HG03135 (cell line): Measurements from ENCODE around the gene C11orf68.
"Not testable (repeated sequence)": the region's sequence is repeated elsewhere in the genome, so short reads cannot be mapped to it uniquely, and the experiment has no call there.

ENCODE experiments used
- ATAC-seq: cut with Tn5 transposase; IDR thresholded peaks from one replicate; pipeline ENCODE4 v1.9.1; 2021; ENCODE audit warnings: mild to moderate bottlenecking, moderate library complexity; ENCODE audit not compliant: unreplicated experiment

C11orf68 gene

GRCh38 chr11:65918211-65919140, at the start of gene C11orf68:
TSS of gene C11orf68 (minus strand) at chr11:65919062. CDS start at chr11:65919031, 31 bp downstream.
- ATAC-seq, result peak; percentile 51

GRCh38 chr11:65967329-65967934, 48.6 kb upstream of the C11orf68 start:
- no peak for ATAC-seq

- ATAC-seq, result no peak
These were observed 47.3 kb upstream of the C11orf68 start for GRCh38 chr11:65965986-65966762.

DNA sequence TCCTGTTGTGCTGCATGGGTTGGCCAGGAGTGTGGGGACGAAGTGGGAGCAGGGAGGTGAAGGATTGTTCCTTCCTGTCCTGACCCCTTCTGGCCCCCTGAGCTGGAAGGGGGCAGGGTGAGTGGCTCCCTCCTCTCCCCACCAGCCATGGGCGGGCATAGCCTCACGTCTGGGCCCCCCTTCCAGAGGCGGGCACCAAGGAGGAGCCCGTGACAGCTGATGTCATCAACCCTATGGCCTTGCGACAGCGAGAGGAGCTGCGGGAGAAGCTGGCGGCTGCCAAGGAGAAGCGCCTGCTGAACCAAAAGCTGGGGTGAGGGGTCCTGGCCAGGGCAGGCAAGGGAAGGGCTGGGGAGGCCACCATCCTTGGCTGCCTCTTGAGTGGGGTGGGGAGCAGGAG, 46.0 kb upstream of the C11orf68 start:
- ATAC-seq, result no peak

- no peak for ATAC-seq
These were observed 43.3 kb upstream of the C11orf68 start for GRCh38 chr11:65962141-65962564.

DNA sequence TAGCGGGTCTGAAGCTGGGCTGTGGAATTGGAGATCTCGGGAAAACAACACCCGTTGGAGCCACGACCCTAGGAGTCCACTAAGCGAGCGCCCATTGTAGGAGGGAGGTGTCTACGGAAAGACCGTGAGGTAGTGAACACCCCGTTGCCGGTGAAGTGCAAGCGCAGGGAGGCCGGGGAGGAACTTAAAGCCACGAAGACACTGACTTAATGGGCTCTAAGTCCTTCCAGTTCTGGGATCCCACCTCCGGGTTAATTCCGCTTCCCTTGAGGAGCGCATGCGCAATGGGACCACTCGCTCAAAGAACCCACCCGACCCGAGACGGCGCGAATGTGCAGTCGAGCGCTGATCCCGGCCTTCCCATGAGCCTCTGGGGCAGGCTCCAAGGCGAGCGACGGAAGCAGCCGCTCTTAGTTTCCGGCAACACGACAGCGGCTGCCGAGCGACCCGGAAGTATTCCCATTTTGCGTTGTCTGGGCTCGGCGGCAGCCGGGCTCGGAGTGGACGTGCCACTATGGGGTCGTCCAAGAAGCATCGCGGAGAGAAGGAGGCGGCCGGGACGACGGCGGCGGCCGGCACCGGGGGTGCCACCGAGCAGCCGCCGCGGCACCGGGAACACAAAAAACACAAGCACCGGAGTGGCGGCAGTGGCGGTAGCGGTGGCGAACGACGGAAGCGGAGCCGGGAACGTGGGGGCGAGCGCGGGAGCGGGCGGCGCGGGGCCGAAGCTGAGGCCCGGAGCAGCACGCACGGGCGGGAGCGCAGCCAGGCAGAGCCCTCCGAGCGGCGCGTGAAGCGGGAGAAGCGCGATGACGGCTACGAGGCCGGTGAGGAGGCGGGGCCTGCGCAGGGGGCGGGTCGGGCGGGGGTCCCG, 42.6 kb upstream of the C11orf68 start, which contains the start of gene SART1:
SART1 (plus strand) TSS at position 468 of the 874 bp plus-strand sequence; CDS start at position 515, 47 bp downstream.
- peak; percentile 74 for ATAC-seq

DNA sequence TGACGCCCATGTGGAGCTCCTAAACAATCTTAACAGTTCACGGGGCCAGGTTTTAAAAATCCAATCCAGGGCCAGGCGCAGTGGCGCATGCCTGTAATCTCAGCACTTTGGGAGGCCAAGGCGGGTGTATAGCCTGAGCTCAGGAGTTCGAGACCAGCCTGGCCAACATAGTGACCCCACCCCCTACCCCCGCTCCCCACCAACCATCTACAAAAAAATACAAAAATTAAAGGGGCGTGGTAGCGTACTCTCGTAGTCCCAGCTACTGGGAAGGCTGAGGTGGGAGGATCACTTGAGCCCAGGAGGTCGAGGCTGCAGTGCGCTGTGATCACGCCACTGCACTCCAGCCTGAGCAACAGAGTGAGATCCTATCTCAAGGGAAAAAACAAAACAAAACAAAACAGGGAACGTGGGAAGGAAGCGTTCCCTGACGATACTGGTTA, 42.0 kb upstream of the C11orf68 start:
- ATAC-seq, result no peak

- no peak for ATAC-seq
These were observed 40.0 kb upstream of the C11orf68 start for GRCh38 chr11:65958774-65959420.

DNA sequence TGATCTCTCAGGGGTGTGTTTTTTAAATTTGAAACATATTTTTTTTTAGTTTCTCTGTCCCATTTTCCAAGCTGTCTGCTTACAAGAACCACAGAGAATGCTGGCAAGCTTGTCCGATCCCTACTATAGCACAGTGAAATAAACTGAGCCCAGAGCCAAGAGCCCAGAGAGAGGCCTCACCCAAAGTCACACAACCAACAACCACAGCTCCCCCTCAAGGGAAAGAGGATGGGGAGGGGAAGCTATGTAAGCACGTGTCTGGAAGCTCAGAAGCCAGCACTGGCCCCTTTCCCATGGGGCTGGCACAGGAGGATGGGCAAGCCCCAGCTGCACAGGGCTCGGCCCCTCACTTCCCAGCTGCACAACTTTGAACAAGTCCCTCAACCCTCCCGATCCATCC, 39.4 kb upstream of the C11orf68 start:
- no peak for ATAC-seq

GRCh38 chr11:65954771-65955170, 35.9 kb upstream of the C11orf68 start:
- ATAC-seq, result no peak

GRCh38 chr11:65953471-65953870, 34.6 kb upstream of the C11orf68 start:
- no peak for ATAC-seq

DNA sequence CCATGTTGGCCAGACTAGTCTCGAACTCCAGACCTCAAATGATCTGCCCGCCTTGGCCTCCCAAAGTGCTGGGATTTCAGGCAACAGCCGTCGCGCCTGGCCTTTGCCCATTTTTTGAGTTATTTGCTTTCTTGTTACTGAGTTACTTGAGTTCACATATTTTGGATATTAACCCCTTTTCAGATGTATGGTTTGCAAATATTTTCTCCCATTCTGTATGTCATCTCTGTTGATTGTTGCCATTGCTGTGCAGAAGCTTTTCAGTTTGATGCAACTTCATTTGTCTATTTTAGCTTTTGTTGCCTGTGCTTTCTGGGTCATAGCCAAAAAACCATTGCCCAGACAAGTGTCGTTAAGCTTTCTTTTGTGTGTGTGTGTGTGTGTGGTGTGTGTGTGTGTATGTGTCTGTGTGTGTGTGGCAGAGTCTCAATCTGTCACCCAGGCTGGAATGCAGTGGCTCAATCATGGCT, 33.2 kb upstream of the C11orf68 start:
- no peak for ATAC-seq

DNA sequence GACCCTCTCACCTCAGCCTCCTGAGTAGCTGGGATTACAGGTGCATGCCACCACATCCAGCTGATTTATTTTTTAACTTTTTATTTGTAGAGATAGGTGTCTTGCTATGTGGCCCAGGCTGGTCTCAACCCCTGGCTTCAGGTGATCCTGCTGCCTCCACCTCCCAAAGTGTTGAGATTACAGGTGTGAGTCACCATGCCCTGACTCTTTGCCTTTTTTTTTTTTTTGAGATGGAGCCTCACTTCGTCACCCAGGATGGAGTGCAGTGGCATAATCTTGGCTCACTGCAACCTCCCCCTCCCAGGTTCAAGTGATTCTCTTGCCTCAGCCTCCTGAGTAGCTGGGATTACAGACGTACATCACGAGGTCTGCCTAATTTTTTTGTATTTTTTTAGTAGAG, 32.8 kb upstream of the C11orf68 start:
- not testable (repeated sequence) for ATAC-seq

GRCh38 chr11:65950711-65951110, 31.8 kb upstream of the C11orf68 start:
- ATAC-seq, result not testable (repeated sequence)

- ATAC-seq, result no peak
These were observed 28.8 kb upstream of the C11orf68 start for GRCh38 chr11:65947603-65948125.

DNA sequence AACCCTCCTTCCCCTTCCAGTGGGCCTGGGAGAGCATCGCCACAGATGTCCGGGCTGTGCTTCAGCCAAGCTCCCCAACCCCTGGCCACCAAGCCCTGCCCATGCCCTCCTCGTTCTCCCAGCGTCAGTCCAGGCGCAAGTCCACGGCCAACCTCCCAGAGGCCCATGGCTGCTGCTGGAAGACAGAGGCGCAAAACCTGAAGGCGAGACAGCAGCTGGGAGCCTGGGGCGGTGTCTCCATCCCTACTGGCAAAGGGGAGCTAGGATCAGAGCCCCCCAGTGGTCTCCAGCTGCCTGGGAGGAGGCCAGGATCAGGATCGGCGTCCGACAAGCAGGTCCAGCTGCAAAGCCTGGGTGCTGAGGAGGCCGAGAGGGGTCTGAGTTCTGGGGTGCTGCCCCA, 28.3 kb upstream of the C11orf68 start:
- no peak for ATAC-seq

DNA sequence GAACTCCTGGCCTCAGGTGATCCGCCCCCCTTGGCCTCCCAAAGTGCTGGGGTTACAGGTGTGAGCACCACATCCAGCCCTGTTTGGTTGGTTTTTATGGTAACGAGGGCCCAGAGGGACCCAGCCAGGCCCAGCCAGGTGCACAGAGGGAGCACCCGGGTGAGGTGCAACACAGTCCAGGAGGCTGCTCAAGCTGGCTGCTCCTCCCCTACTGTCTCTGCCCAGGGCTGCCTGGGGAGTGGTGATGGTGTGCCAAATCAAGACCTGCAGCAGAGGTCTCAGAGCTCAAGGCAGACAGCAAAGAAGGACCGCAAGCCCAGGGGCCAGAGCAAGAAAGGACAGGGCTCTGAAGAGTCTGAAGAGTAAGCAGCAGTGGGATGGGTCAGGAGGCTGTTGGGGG, 27.8 kb upstream of the C11orf68 start:
- ATAC-seq, result no peak

DNA sequence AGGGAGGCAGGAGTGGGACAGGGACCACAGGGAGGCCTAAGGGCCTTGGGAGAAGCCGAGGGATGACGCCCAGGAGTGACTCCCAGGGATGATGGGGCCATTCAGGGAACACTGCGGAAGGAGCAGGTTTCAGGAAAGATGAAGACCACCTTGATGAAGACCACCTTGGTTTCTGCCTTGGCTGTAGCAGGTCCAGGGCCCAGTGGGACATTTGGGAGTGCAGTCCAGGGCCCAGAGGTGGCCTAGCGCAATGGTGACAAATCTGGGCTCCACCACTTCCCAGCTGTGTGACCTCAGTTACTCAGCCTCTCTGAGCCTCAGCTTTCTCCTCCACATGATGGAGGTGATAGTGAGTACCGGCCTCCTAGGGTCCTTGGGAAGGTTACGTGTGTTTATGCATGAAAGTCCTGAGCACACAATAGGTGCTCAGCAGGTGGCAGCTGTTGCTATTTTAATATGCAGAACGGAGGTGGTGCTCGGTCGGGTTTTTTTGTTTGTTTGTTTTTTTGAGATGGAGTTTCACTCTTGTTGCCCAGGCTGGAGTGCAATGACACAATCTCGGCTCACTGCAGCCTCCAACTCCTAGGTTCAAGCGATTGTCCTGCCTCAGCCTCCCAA, 27.2 kb upstream of the C11orf68 start:
- no peak for ATAC-seq

DNA sequence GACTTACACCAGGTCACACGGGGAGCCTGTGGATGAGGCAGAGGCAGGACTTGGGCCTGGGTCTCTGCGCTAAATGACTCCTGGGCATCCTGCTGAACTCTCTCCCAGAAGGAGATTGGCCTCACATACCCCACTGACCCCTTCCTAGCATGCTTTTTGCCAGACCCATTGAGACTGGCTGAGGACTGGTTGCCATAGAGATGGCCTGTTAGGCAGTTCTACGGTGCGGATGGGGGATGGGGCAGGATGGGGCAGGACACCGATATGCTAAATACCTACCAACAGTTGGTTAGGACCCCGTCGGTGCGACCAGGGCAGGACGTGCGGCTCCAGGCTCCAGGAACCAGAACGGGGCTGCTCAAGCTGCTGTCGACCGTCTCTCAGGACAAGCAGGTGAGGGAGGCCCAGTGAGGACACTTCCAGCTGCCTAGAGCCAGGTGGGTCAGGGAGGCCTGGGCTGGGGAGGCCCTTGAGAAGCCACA, 26.6 kb upstream of the C11orf68 start, which contains the start of gene TSGA10IP:
TSGA10IP (plus strand) TSS at position 51 of the 482 bp plus-strand sequence; CDS start at position 247, 196 bp downstream.
- no peak for ATAC-seq
